ENCODE measurements around the gene HIP1. TPM values are rescaled to one million over a fixed set of nuclear protein-coding genes. Genes with fewer than 3 reads are reported as not detected.

Gene HIP1
- total and polyA plus RNA-seq, 9 of the 15 experiments (the other 6 are each of a cell fraction or from before 2014, with no cell fraction given): 2.4 to 13.7 (median 9.5) TPM

- Histone ChIP-seq H3K9me3 (replicated peaks; ENCODE audit: control insufficient read depth, insufficient read depth, low read depth, low read length) (no peaks in the 10 kb centered on the region), H3K9ac (ENCODE audit: insufficient read depth in 1 of 2, low read depth in 2 of 2, low read length in 2 of 2) (no peak overlapping the region), H3K27ac (ENCODE audit: extremely low read depth, low read depth, low read length) (no peak overlapping the region), H3K27me3 (ENCODE audit: control insufficient read depth in 2 of 2, insufficient read depth in 2 of 2, low read length in 2 of 2) (no peaks in the 10 kb centered on the region), H3K4me1 (replicated peaks in 1 of 2; ENCODE audit: control insufficient read depth in 2 of 2, insufficient read depth in 2 of 2, low read length in 2 of 2) (peaks cover 0 to 6% of the 10 kb centered on the region in 2 experiments; a peak in 2 of 5 replicates), H4K20me1 (replicated peaks; ENCODE audit: control insufficient read depth, insufficient read depth, low read length) (no peaks in the 10 kb centered on the region), H3K36me3 (ENCODE audit: control insufficient read depth, insufficient read depth, low read length) (peaks cover 20% of the 10 kb centered on the region; the same call in 2 of the 3 replicates), H3K4me2 (ENCODE audit: insufficient read depth, low read length) (no peak overlapping the region), H3K9me1 (ENCODE audit: control insufficient read depth, insufficient read depth, low read length) (no peaks in the 10 kb centered on the region), H2AFZ (ENCODE audit: low read depth, low read length) (no peak overlapping the region), H3K79me2 (ENCODE audit: control insufficient read depth, insufficient read depth, low read length) (no peaks in the 10 kb centered on the region), H3K4me3 (no peak overlapping the region)
- in situ Hi-C loops (cut with MboI): no loop called here
- DNase-seq (ENCODE audit: extremely low read depth in 1 of 4, low spot score in 3 of 4) (no peak), FAIRE-seq (no peak), ATAC-seq (no peak)
- ChIA-PET CTCF (ENCODE audit: low intra/inter-chr PET ratio) (no interaction called here), POLR2A (interaction anchor here (0.8 to 1.4 kb wide), 2 partner anchors 10 to 21 kb away, joined by 3 to 4 read pairs; no protein-coding TSS in a partner anchor)
- intact Hi-C loops (cut with micrococcal nuclease): no loop called here
- no TSS peak for BruUV-seq (replicated peaks)
- WGBS (ENCODE audit: insufficient coverage, low coverage, missing lambda C conversion rate): 63% methylated on average over 6 of the region's 6 CpGs
- TF ChIP-seq KHSRP (IDR thresholded peaks at IDR 0.05) (no peak), ARID4B (CRISPR knock-in tag; IDR thresholded peaks at IDR 0.05) (no peak), ZNF445 (CRISPR knock-in tag; IDR thresholded peaks at IDR 0.05; ENCODE audit: low read depth) (no peak), SREBF2 (CRISPR knock-in tag; IDR thresholded peaks at IDR 0.05) (no peak), XRCC4 (IDR thresholded peaks at IDR 0.05; ENCODE audit: extremely low read depth, insufficient read depth, insufficient read length) (no peak), FOXM1 (IDR thresholded peaks at IDR 0.05; ENCODE audit: low read depth) (no peak), FOXM1 (CRISPR knock-in tag; IDR thresholded peaks at IDR 0.05; ENCODE audit: low read depth) (no peak), DIDO1 (tag; IDR thresholded peaks at IDR 0.05; ENCODE audit: low read depth) (no peak), KLF13 (tag; IDR thresholded peaks at IDR 0.05; ENCODE audit: borderline replicate concordance, low read depth) (no peak), GATAD2A (IDR thresholded peaks at IDR 0.05) (no peak), STAT5A (IDR thresholded peaks at IDR 0.05; ENCODE audit: borderline replicate concordance, low read length) (no peak), ZNF124 (CRISPR knock-in tag; IDR thresholded peaks at IDR 0.05) (no peak), CREM (IDR thresholded peaks at IDR 0.05; ENCODE audit: low read depth) (no peak), MECOM (CRISPR knock-in tag; IDR thresholded peaks at IDR 0.05) (no peak), HEY1 (CRISPR knock-in tag; IDR thresholded peaks at IDR 0.05; ENCODE audit: borderline replicate concordance) (no peak), CEBPG (CRISPR knock-in tag; IDR thresholded peaks at IDR 0.05) (no peak), CEBPG (tag; conservative IDR thresholded peaks at IDR 0.05 in 1 of 2, IDR thresholded peaks at IDR 0.05 in 1 of 2) (no peak), EGR1 (conservative IDR thresholded peaks at IDR 0.05) (no peak), ZNF121 (CRISPR knock-in tag; conservative IDR thresholded peaks at IDR 0.05) (no peak)
- TF ChIP-seq, protein P1, sequence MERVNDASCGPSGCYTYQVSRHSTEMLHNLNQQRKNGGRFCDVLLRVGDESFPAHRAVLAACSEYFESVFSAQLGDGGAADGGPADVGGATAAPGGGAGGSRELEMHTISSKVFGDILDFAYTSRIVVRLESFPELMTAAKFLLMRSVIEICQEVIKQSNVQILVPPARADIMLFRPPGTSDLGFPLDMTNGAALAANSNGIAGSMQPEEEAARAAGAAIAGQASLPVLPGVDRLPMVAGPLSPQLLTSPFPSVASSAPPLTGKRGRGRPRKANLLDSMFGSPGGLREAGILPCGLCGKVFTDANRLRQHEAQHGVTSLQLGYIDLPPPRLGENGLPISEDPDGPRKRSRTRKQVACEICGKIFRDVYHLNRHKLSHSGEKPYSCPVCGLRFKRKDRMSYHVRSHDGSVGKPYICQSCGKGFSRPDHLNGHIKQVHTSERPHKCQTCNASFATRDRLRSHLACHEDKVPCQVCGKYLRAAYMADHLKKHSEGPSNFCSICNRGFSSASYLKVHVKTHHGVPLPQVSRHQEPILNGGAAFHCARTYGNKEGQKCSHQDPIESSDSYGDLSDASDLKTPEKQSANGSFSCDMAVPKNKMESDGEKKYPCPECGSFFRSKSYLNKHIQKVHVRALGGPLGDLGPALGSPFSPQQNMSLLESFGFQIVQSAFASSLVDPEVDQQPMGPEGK (CRISPR knock-in tag; IDR thresholded peaks at IDR 0.05; ENCODE audit: borderline replicate concordance): no peak
These were observed 178.8 kb downstream of the HIP1 start for GRCh38 chr7:75559976-75560365.
